OCI-LY1 (cell line): Measurements from ENCODE around the gene SHC1.

Experiments used
- CTCF ChIP-seq: fragments of 200-600 bp; sonication (generic), shearing (Covaris generic); IDR thresholded peaks from 2 replicates; pipeline ENCODE4 v1.5.1; 2017; ENCODE audit warnings: mild to moderate bottlenecking, antibody characterized with exemption, low read length, moderate library complexity, mixed read lengths
- EZH2 ChIP-seq: fragments of 200-600 bp; sonication (generic), shearing (Covaris generic); IDR thresholded peaks from 2 replicates; pipeline ENCODE4 v1.8.0; 2017; ENCODE audit warnings: borderline replicate concordance, mixed run types, mild to moderate bottlenecking, antibody characterized with exemption, low read length, moderate library complexity, mixed read lengths

GRCh38 chr1:154956544-154956941 lies 14.0 kb downstream of the SHC1 start:
- no peak for TF ChIP-seq EZH2
- TF ChIP-seq CTCF: no peak
